WTC11 (cell line): ENCODE measurements around the gene CNTNAP2. TPM values are rescaled to one million over a fixed set of nuclear protein-coding genes. Genes with fewer than 3 reads are reported as not detected.

ENCODE experiments used
- ATAC-seq: fragments of 200-7000 bp; cut with Tn5 transposase; 2 replicates; pipeline ENCODE4 v1.10.0; 2021; ENCODE audit warnings: mild to moderate bottlenecking, moderate library complexity
- CTCF ChIA-PET: fragments of 300-600 bp; sonication (Branson Sonifier 250); formaldehyde crosslinking; loops from one replicate; lab custom pipeline; 2021; ENCODE audit warnings: antibody characterized with exemption; lab: Charles Lee
- POLR2A ChIA-PET: fragments of 350-600 bp; sonication (Branson Sonifier 250); formaldehyde crosslinking; loops from one replicate; lab custom pipeline; 2021; ENCODE audit warnings: antibody characterized with exemption; lab: Charles Lee
- DNase-seq: peaks from one replicate; pipeline ENCODE4 v3.0.0; 2021; ENCODE audit warnings: low spot score
- H3K27ac Mint-ChIP-seq: 2 replicates; pipeline ENCODE4 v1.8.0; 2021; ENCODE audit warnings: mixed read lengths
- H3K27me3 Mint-ChIP-seq: 2 replicates; pipeline ENCODE4 v1.8.0; 2021; ENCODE audit warnings: low read depth, mild to moderate bottlenecking, moderate library complexity, mixed read lengths
- H3K36me3 Mint-ChIP-seq: 2 replicates; pipeline ENCODE4 v1.8.0; 2021; ENCODE audit warnings: mixed read lengths
- H3K4me1 Mint-ChIP-seq: 2 replicates; pipeline ENCODE4 v1.8.0; 2022; ENCODE audit warnings: mixed read lengths
- H3K4me3 Mint-ChIP-seq: 2 replicates; pipeline ENCODE4 v1.8.0; 2021; ENCODE audit warnings: mild to moderate bottlenecking, moderate library complexity, mixed read lengths
- H3K9me3 Mint-ChIP-seq: 2 replicates; pipeline ENCODE4 v1.8.0; 2021; ENCODE audit warnings: mixed read lengths
- CREB1 ChIP-seq: sonication (generic); formaldehyde crosslinking; IDR thresholded peaks from 2 replicates; pipeline ENCODE4 v1.8.0; 2023; ENCODE audit warnings: mild to moderate bottlenecking, missing genetic modification reagents
- ESRRA ChIP-seq: sonication (generic); formaldehyde crosslinking; IDR thresholded peaks from 2 replicates; pipeline ENCODE4 v1.8.1; 2022; ENCODE audit warnings: mild to moderate bottlenecking, missing genetic modification reagents, borderline replicate concordance
- ETV6 ChIP-seq: sonication (generic); formaldehyde crosslinking; IDR thresholded peaks from 2 replicates; pipeline ENCODE4 v1.8.1; 2022; ENCODE audit warnings: mild to moderate bottlenecking, missing genetic modification reagents
- FOXK1 ChIP-seq: sonication (generic); formaldehyde crosslinking; IDR thresholded peaks from 2 replicates; pipeline ENCODE4 v1.8.0; 2022; ENCODE audit warnings: mild to moderate bottlenecking, moderate library complexity, missing genetic modification reagents
- HMGA2 ChIP-seq: fragments of 250-450 bp; sonication (Bioruptor Pico); IDR thresholded peaks from 2 replicates; pipeline ENCODE4 v1.4.0; 2021; ENCODE audit warnings: mild to moderate bottlenecking, moderate library complexity
- JUN ChIP-seq: sonication (generic); formaldehyde crosslinking; IDR thresholded peaks from 2 replicates; pipeline ENCODE4 v1.8.0; 2023; ENCODE audit warnings: mild to moderate bottlenecking, missing genetic modification reagents
- NFYB ChIP-seq: sonication (generic); formaldehyde crosslinking; conservative IDR thresholded peaks from 2 replicates; pipeline ENCODE4 v1.8.0; 2022; ENCODE audit warnings: low read depth, missing genetic modification reagents
- NR1H2 ChIP-seq: sonication (generic); formaldehyde crosslinking; IDR thresholded peaks from 2 replicates; pipeline ENCODE4 v1.9.0; 2021; ENCODE audit warnings: mild to moderate bottlenecking, moderate library complexity, missing genetic modification reagents
- OVOL2 ChIP-seq: fragments of 250-450 bp; sonication (Bioruptor Pico); IDR thresholded peaks from 2 replicates; pipeline ENCODE4 v1.9.0; 2021; ENCODE audit warnings: mild to moderate bottlenecking, borderline replicate concordance
- ZNF138 ChIP-seq: sonication (generic); formaldehyde crosslinking; conservative IDR thresholded peaks from 2 replicates; pipeline ENCODE4 v1.8.1; 2022; ENCODE audit warnings: mild to moderate bottlenecking, moderate library complexity, missing genetic modification reagents
- ZNF219 ChIP-seq: sonication (generic); formaldehyde crosslinking; IDR thresholded peaks from 2 replicates; pipeline ENCODE4 v1.8.0; 2023; ENCODE audit warnings: missing genetic modification reagents, mild to moderate bottlenecking, borderline replicate concordance
- ZNF263 ChIP-seq: sonication (generic); formaldehyde crosslinking; IDR thresholded peaks from 2 replicates; pipeline ENCODE4 v1.8.1; 2022; ENCODE audit warnings: low read depth, mild to moderate bottlenecking, moderate library complexity, missing genetic modification reagents
- ZNF396 ChIP-seq: fragments of 250-450 bp; sonication (Bioruptor Pico); IDR thresholded peaks from 2 replicates; pipeline ENCODE4 v1.8.0; 2021; ENCODE audit warnings: mild to moderate bottlenecking, moderate library complexity, borderline replicate concordance
- ZNF671 ChIP-seq: fragments of 250-450 bp; sonication (Bioruptor Pico); IDR thresholded peaks from 2 replicates; pipeline ENCODE4 v1.8.0; 2021; ENCODE audit warnings: mild to moderate bottlenecking
- total RNA-seq: library from RNA; stranded (reverse); gene quantifications from 3 replicates; pipeline ENCODE4 v1.2.3, GENCODE V29; 2021
- TF ChIP-seq, protein P1 (sequence below): fragments of 250-450 bp; sonication (Bioruptor Pico); IDR thresholded peaks from 2 replicates; pipeline ENCODE4 v1.9.0; 2021; ENCODE audit warnings: mild to moderate bottlenecking, borderline replicate concordance
- TF ChIP-seq, protein P2 (sequence below): sonication (generic); formaldehyde crosslinking; IDR thresholded peaks from 2 replicates; pipeline ENCODE4 v1.8.1; 2022; ENCODE audit warnings: mild to moderate bottlenecking, moderate library complexity, missing genetic modification reagents
- TF ChIP-seq, protein P3 (sequence below): fragments of 250-450 bp; sonication (Bioruptor Pico); IDR thresholded peaks from 2 replicates; pipeline ENCODE4 v2.1.2; 2022; ENCODE audit warnings: mild to moderate bottlenecking, moderate library complexity
- TF ChIP-seq, protein P4 (sequence below): fragments of 250-450 bp; sonication (Bioruptor Pico); IDR thresholded peaks from 2 replicates; pipeline ENCODE4 v1.9.0; 2021; ENCODE audit warnings: moderate library complexity, mild to moderate bottlenecking, inconsistent platforms, borderline replicate concordance
- TF ChIP-seq, protein P5 (sequence below): fragments of 250-450 bp; sonication (Bioruptor Pico); IDR thresholded peaks from 2 replicates; pipeline ENCODE4 v1.9.0; 2021; ENCODE audit warnings: mild to moderate bottlenecking

Gene CNTNAP2
- total RNA-seq, 1 experiment from 2014 or later = 63.8 TPM

DNA sequence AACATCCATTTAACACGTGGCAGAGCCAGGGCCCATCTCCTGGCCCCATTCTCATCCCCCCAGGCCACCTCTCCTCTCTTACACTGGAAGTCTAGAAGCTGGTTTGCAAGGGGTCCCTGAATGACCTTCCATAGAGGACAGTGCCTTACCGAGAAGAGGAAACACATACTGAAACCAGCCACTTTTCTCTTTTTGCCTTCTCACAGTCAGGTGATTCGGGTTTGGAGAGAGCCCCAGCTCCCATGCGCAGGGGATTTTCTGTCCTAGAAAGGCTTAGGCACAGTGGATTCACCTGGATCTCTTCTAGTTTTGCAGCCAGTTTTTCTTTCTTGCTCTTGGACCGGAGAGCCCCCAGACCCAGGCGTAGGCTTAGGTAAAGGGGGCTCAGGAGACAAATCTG lies 2139.8 kb downstream of the CNTNAP2 start (continued):
- TF ChIP-seq, protein P1, sequence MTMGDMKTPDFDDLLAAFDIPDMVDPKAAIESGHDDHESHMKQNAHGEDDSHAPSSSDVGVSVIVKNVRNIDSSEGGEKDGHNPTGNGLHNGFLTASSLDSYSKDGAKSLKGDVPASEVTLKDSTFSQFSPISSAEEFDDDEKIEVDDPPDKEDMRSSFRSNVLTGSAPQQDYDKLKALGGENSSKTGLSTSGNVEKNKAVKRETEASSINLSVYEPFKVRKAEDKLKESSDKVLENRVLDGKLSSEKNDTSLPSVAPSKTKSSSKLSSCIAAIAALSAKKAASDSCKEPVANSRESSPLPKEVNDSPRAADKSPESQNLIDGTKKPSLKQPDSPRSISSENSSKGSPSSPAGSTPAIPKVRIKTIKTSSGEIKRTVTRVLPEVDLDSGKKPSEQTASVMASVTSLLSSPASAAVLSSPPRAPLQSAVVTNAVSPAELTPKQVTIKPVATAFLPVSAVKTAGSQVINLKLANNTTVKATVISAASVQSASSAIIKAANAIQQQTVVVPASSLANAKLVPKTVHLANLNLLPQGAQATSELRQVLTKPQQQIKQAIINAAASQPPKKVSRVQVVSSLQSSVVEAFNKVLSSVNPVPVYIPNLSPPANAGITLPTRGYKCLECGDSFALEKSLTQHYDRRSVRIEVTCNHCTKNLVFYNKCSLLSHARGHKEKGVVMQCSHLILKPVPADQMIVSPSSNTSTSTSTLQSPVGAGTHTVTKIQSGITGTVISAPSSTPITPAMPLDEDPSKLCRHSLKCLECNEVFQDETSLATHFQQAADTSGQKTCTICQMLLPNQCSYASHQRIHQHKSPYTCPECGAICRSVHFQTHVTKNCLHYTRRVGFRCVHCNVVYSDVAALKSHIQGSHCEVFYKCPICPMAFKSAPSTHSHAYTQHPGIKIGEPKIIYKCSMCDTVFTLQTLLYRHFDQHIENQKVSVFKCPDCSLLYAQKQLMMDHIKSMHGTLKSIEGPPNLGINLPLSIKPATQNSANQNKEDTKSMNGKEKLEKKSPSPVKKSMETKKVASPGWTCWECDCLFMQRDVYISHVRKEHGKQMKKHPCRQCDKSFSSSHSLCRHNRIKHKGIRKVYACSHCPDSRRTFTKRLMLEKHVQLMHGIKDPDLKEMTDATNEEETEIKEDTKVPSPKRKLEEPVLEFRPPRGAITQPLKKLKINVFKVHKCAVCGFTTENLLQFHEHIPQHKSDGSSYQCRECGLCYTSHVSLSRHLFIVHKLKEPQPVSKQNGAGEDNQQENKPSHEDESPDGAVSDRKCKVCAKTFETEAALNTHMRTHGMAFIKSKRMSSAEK (CRISPR knock-in tag) = no peak
- no peak for TF ChIP-seq JUN (CRISPR knock-in tag)

DNA sequence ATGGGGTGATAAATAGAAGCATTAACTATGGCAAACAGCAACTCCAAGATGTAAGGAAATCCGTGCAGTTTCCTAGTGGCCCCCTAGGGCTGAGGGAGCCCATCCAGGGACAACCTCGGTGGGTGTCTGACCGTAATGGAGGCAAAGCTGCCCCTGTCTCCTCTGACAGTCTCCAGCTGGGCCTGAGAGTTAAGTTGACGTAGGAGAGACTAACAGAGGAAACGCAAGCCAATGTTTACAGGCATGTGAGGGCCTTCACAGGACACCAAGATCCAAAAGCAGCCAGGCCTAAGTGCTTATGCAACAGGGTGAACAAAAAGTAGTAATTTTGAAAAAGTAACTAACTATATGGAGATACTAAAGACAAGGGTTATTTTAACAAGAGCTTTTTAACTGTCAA lies 2144.0 kb downstream of the CNTNAP2 start:
- no peaks in the 10 kb centered on the region for H3K36me3 Mint-ChIP-seq
- ATAC-seq (no peak), DNase-seq (no peak)
- H3K9me3 Mint-ChIP-seq = no peaks in the 10 kb centered on the region
- TF ChIP-seq ZNF671 (CRISPR knock-in tag) (no peak), OVOL2 (CRISPR knock-in tag) (no peak), ESRRA (CRISPR knock-in tag) (no peak), NR1H2 (CRISPR knock-in tag) (no peak), FOXK1 (CRISPR knock-in tag) (no peak), NFYB (CRISPR knock-in tag) (no peak), ZNF219 (no peak), HMGA2 (CRISPR knock-in tag) (no peak), ETV6 (CRISPR knock-in tag) (no peak), CREB1 (CRISPR knock-in tag) (no peak), ZNF138 (CRISPR knock-in tag) (no peak), ZNF263 (CRISPR knock-in tag) (no peak), ZNF396 (CRISPR knock-in tag) (no peak)
- TF ChIP-seq, protein P2, sequence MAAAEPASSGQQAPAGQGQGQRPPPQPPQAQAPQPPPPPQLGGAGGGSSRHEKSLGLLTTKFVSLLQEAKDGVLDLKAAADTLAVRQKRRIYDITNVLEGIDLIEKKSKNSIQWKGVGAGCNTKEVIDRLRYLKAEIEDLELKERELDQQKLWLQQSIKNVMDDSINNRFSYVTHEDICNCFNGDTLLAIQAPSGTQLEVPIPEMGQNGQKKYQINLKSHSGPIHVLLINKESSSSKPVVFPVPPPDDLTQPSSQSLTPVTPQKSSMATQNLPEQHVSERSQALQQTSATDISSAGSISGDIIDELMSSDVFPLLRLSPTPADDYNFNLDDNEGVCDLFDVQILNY (CRISPR knock-in tag) = no peak
- TF ChIP-seq, protein P3, sequence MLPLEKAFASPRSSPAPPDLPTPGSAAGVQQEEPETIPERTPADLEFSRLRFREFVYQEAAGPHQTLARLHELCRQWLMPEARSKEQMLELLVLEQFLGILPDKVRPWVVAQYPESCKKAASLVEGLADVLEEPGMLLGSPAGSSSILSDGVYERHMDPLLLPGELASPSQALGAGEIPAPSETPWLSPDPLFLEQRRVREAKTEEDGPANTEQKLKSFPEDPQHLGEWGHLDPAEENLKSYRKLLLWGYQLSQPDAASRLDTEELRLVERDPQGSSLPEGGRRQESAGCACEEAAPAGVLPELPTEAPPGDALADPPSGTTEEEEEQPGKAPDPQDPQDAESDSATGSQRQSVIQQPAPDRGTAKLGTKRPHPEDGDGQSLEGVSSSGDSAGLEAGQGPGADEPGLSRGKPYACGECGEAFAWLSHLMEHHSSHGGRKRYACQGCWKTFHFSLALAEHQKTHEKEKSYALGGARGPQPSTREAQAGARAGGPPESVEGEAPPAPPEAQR (CRISPR knock-in tag) = no peak
- TF ChIP-seq, protein P4, sequence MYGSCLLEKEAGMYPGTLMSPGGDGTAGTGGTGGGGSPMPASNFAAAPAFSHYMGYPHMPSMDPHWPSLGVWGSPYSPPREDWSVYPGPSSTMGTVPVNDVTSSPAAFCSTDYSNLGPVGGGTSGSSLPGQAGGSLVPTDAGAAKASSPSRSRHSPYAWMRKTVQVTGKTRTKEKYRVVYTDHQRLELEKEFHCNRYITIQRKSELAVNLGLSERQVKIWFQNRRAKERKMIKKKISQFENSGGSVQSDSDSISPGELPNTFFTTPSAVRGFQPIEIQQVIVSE (CRISPR knock-in tag) = no peak
- TF ChIP-seq, protein P5, sequence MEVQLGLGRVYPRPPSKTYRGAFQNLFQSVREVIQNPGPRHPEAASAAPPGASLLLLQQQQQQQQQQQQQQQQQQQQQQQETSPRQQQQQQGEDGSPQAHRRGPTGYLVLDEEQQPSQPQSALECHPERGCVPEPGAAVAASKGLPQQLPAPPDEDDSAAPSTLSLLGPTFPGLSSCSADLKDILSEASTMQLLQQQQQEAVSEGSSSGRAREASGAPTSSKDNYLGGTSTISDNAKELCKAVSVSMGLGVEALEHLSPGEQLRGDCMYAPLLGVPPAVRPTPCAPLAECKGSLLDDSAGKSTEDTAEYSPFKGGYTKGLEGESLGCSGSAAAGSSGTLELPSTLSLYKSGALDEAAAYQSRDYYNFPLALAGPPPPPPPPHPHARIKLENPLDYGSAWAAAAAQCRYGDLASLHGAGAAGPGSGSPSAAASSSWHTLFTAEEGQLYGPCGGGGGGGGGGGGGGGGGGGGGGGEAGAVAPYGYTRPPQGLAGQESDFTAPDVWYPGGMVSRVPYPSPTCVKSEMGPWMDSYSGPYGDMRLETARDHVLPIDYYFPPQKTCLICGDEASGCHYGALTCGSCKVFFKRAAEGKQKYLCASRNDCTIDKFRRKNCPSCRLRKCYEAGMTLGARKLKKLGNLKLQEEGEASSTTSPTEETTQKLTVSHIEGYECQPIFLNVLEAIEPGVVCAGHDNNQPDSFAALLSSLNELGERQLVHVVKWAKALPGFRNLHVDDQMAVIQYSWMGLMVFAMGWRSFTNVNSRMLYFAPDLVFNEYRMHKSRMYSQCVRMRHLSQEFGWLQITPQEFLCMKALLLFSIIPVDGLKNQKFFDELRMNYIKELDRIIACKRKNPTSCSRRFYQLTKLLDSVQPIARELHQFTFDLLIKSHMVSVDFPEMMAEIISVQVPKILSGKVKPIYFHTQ (CRISPR knock-in tag) = no peak
- peaks cover 20% of the 10 kb centered on the region for H3K4me1 Mint-ChIP-seq
- H3K4me3 Mint-ChIP-seq = no peak overlapping the region
- H3K27ac Mint-ChIP-seq = no peak overlapping the region
- H3K27me3 Mint-ChIP-seq = peaks cover 9% of the 10 kb centered on the region
- CTCF ChIA-PET = interaction anchor here (0.5 to 1.5 kb wide), 3 partner anchors 18 to 1688 kb away, joined by 3 to 4 read pairs (median 3); no protein-coding TSS in a partner anchor
- POLR2A ChIA-PET = interaction anchor here (0.6 kb wide), 1 partner anchor 937 kb away, joined by 3 read pairs; no protein-coding TSS in a partner anchor
